Measurements from ENCODE around the gene SASH1. TPM values are rescaled to one million over a fixed set of nuclear protein-coding genes. Genes with fewer than 3 reads are reported as not detected.

Gene SASH1
- total RNA-seq, 1 experiment from 2014 or later, result 27.4 TPM

GRCh38 chr6:148448369-148449012 is 105.9 kb downstream of the SASH1 start (continued):
- TF ChIP-seq, protein P1, sequence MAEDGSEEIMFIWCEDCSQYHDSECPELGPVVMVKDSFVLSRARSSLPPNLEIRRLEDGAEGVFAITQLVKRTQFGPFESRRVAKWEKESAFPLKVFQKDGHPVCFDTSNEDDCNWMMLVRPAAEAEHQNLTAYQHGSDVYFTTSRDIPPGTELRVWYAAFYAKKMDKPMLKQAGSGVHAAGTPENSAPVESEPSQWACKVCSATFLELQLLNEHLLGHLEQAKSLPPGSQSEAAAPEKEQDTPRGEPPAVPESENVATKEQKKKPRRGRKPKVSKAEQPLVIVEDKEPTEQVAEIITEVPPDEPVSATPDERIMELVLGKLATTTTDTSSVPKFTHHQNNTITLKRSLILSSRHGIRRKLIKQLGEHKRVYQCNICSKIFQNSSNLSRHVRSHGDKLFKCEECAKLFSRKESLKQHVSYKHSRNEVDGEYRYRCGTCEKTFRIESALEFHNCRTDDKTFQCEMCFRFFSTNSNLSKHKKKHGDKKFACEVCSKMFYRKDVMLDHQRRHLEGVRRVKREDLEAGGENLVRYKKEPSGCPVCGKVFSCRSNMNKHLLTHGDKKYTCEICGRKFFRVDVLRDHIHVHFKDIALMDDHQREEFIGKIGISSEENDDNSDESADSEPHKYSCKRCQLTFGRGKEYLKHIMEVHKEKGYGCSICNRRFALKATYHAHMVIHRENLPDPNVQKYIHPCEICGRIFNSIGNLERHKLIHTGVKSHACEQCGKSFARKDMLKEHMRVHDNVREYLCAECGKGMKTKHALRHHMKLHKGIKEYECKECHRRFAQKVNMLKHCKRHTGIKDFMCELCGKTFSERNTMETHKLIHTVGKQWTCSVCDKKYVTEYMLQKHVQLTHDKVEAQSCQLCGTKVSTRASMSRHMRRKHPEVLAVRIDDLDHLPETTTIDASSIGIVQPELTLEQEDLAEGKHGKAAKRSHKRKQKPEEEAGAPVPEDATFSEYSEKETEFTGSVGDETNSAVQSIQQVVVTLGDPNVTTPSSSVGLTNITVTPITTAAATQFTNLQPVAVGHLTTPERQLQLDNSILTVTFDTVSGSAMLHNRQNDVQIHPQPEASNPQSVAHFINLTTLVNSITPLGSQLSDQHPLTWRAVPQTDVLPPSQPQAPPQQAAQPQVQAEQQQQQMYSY (CRISPR knock-in tag; IDR thresholded peaks at IDR 0.05), result no peak
- no peak for TF ChIP-seq NR1H2 (CRISPR knock-in tag; IDR thresholded peaks at IDR 0.05)
- TF ChIP-seq NR3C1 (CRISPR knock-in tag; conservative IDR thresholded peaks at IDR 0.05; ENCODE audit: low read depth), result no peak

- ATAC-seq (no peak), DNase-seq (ENCODE audit: low spot score) (no peak)
- POLR2A ChIA-PET, result no interaction called here
- Mint-ChIP-seq H3K27ac (no peak overlapping the region), H3K36me3 (0 out of 2 replicates have a peak, but pooled peaks cover 3% of the 10 kb centered on the region), H3K27me3 (ENCODE audit: low read depth) (no peaks in the 10 kb centered on the region), H3K4me3 (no peak overlapping the region), H3K9me3 (no peaks in the 10 kb centered on the region), H3K4me1 (peaks cover 31% of the 10 kb centered on the region)
- TF ChIP-seq MAX (CRISPR knock-in tag; IDR thresholded peaks at IDR 0.05) (no peak), ZNF423 (CRISPR knock-in tag; IDR thresholded peaks at IDR 0.05) (no peak), PREB (CRISPR knock-in tag; IDR thresholded peaks at IDR 0.05; ENCODE audit: borderline replicate concordance) (no peak), SMAD4 (CRISPR knock-in tag; IDR thresholded peaks at IDR 0.05) (no peak), ZNF219 (CRISPR knock-in tag; IDR thresholded peaks at IDR 0.05; ENCODE audit: borderline replicate concordance) (no peak), JUN (CRISPR knock-in tag; IDR thresholded peaks at IDR 0.05) (no peak), ERG (CRISPR knock-in tag; IDR thresholded peaks at IDR 0.05) (no peak), KAT7 (CRISPR knock-in tag; IDR thresholded peaks at IDR 0.05; ENCODE audit: borderline replicate concordance) (no peak), ZNF425 (CRISPR knock-in tag; conservative IDR thresholded peaks at IDR 0.05) (no peak), ZNF232 (CRISPR knock-in tag; IDR thresholded peaks at IDR 0.05) (no peak), FOXK1 (CRISPR knock-in tag; IDR thresholded peaks at IDR 0.05) (no peak), RELA (CRISPR knock-in tag; IDR thresholded peaks at IDR 0.05; ENCODE audit: borderline replicate concordance) (no peak), GTF2I (CRISPR knock-in tag; conservative IDR thresholded peaks at IDR 0.05) (no peak), JAZF1 (CRISPR knock-in tag; IDR thresholded peaks at IDR 0.05) (no peak), PRRX2 (CRISPR knock-in tag; IDR thresholded peaks at IDR 0.05) (no peak)
- TF ChIP-seq, protein P2, sequence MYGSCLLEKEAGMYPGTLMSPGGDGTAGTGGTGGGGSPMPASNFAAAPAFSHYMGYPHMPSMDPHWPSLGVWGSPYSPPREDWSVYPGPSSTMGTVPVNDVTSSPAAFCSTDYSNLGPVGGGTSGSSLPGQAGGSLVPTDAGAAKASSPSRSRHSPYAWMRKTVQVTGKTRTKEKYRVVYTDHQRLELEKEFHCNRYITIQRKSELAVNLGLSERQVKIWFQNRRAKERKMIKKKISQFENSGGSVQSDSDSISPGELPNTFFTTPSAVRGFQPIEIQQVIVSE (CRISPR knock-in tag; IDR thresholded peaks at IDR 0.05; ENCODE audit: borderline replicate concordance), result no peak
- TF ChIP-seq, protein P3, sequence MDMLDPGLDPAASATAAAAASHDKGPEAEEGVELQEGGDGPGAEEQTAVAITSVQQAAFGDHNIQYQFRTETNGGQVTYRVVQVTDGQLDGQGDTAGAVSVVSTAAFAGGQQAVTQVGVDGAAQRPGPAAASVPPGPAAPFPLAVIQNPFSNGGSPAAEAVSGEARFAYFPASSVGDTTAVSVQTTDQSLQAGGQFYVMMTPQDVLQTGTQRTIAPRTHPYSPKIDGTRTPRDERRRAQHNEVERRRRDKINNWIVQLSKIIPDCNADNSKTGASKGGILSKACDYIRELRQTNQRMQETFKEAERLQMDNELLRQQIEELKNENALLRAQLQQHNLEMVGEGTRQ (CRISPR knock-in tag; IDR thresholded peaks at IDR 0.05), result no peak
- CTCF ChIA-PET, result interaction anchor here (1.0 kb wide), 1 partner anchor 13 kb away, joined by 5 read pairs; no protein-coding TSS in a partner anchor
Observed at GRCh38 chr6:148450866-148451265, 108.2 kb downstream of the SASH1 start.

All from WTC11 (cell line).